Ovary (tissue), 9 donors: ENCODE results near the gene SLC15A5. TPM values are rescaled to one million over a fixed set of nuclear protein-coding genes. Genes with fewer than 3 reads are reported as not detected.

ENCODE experiments used
- DNase-seq, 5 donors: peaks; one replicate each; pipeline ENCODE4 v3.0.0-alpha.2; 2019 to 2020
- H3K27ac ChIP-seq, 2 donors: fragments of 200-600 bp; one replicate each; pipeline versions ENCODE4 v1.5.1 to v1.8.0; 2019 to 2022
- H3K27me3 ChIP-seq: fragments of 200-600 bp; one replicate; pipeline ENCODE4 v1.8.0; 2022
- H3K36me3 ChIP-seq: fragments of 200-600 bp; sonication (generic); one replicate; pipeline ENCODE4 v1.5.1; 2019
- H3K4me1 ChIP-seq: one replicate; pipeline ENCODE4 v1.8.1; 2013; ENCODE audit warnings: mild to moderate bottlenecking, moderate library complexity; ENCODE audit not compliant: insufficient read depth
- H3K4me3 ChIP-seq: fragments of 200-600 bp; sonication (generic); one replicate; pipeline ENCODE4 v1.5.1; 2017
- H3K9me3 ChIP-seq, 2 donors: fragments of 200-600 bp in 1 of 2; sonication (generic) in 1 of 2; one replicate each; pipeline versions ENCODE4 v1.5.1 to v1.8.1; 2013 to 2019; ENCODE audit warnings: mild to moderate bottlenecking in 1 of 2, moderate library complexity in 1 of 2
- CTCF ChIP-seq, 3 donors: fragments of 450-650 bp in 2 of 3; fragments of 200-600 bp in 1 of 3; IDR thresholded peaks; one replicate each; pipeline versions ENCODE4 v1.5.1 to v1.8.0; 2016 to 2022; ENCODE audit warnings: antibody characterized with exemption in 3 of 3, mild to moderate bottlenecking in 1 of 3
- EP300 ChIP-seq: sonication (generic); formaldehyde crosslinking; IDR thresholded peaks from one replicate; pipeline ENCODE4 v1.6.1; 2017; ENCODE audit warnings: antibody characterized with exemption
- POLR2A ChIP-seq: fragments of 450-650 bp; IDR thresholded peaks from one replicate; pipeline ENCODE4 v1.6.1; 2017; ENCODE audit warnings: antibody characterized with exemption, mild to moderate bottlenecking, moderate library complexity
- WGBS, 3 donors: extraction: QIAGEN DNeasy Blood & Tissue Kit in 1 of 3; methylation state at CpG; one replicate each; pipeline versions ENCODE4 v1.1.5 to v1.1.7; 2013 to 2017; 5-methylcytosine and 5-hydroxymethylcytosine counted together
- intact Hi-C, 4 donors: fragments of 100-400 bp; cut with DNase I; formaldehyde crosslinking; loops; one replicate each; pipeline versions ENCODE4 v1.11.0 to v1.15.1; 2022 to 2023
- polyA plus RNA-seq, 2 donors: library from polyadenylated mRNA; stranded (reverse); fragments of 200-250 nt in 1 of 2; fragments of 350-450 nt in 1 of 2; fragmentation: Illumina TruSeq in 1 of 2; extraction: RNeasy Lipid Tissue Mini Kit (QIAGEN cat#74804) in 1 of 2; gene quantifications; one replicate each; pipeline ENCODE4 v1.2.3, GENCODE V29; 2013 to 2014
- total RNA-seq, 7 donors: library from RNA; depleted of rRNA in 2 of 7; stranded (reverse); fragments of >200 nt in 2 of 7; fragmentation: NEBNext Ultra II Directional in 3 of 7; extraction: Animal tissue kit (Norgen Biotek cat#: 25700) in 3 of 7; gene quantifications; one replicate each; pipeline versions ENCODE4 v1.1.0 to v1.2.4, GENCODE V29; 2016 to 2023
- donor health status: DM: no; HTN: no; CAD: no; lungs with moderate emphysema.
- donor health status: DM: no; HTN: no; CAD: no.
- donor health status: Bipolar disorder and iron deficiency.
- donor health status: DM: yes; HTN: yes; CAD: no.
- donor health status: DM: no; HTN: no; CAD: no.
- donor health status: DM: yes; HTN: yes; CAD: no.

SLC15A5 gene
- total and polyA plus RNA-seq, 9 donors: not detected

GRCh38 chr12:16163146-16163545 lies 114.3 kb downstream of the SLC15A5 start:
- H3K4me3 ChIP-seq: no peak overlapping the region
- intact Hi-C loops: no loop called here
- 51 to 75% (median 53%) methylated on average over 4 of the region's 4 CpGs for WGBS, 3 donors
- no peaks in the 10 kb centered on the region for H3K9me3 ChIP-seq
- TF ChIP-seq CTCF (IDR thresholded peaks at IDR 0.05) (no peak), EP300 (no peak), POLR2A (no peak)
- no peaks in the 10 kb centered on the region for H3K4me1 ChIP-seq
- no peak for DNase-seq
- H3K27me3 ChIP-seq: no peaks in the 10 kb centered on the region
- no peak overlapping the region for H3K27ac ChIP-seq
- no peaks in the 10 kb centered on the region for H3K36me3 ChIP-seq

GRCh38 chr12:16159571-16159970 lies 117.9 kb downstream of the SLC15A5 start:
- no peak overlapping the region for H3K27ac ChIP-seq
- no peaks in the 10 kb centered on the region for H3K9me3 ChIP-seq
- H3K36me3 ChIP-seq: no peaks in the 10 kb centered on the region
- H3K4me1 ChIP-seq: no peaks in the 10 kb centered on the region
- no peaks in the 10 kb centered on the region for H3K27me3 ChIP-seq
- WGBS, 3 donors: 13 to 29% (median 15%) methylated on average over 1 of the region's 1 CpG
- TF ChIP-seq CTCF (IDR thresholded peaks at IDR 0.05): no peak
- TF ChIP-seq EP300: no peak
- H3K4me3 ChIP-seq: no peak overlapping the region
- intact Hi-C loops: no loop called here
- DNase-seq: no peak

- intact Hi-C loops: no loop called here
- no peak for DNase-seq
- 77 to 88% (median 86%) methylated on average over 1 of the region's 1 CpG for WGBS, 3 donors
Measured at GRCh38 chr12:16158050-16158449, 119.4 kb downstream of the SLC15A5 start.

GRCh38 chr12:16155938-16156337 lies 121.5 kb downstream of the SLC15A5 start:
- Histone ChIP-seq H3K36me3 (no peaks in the 10 kb centered on the region), H3K27me3 (no peaks in the 10 kb centered on the region), H3K4me1 (no peaks in the 10 kb centered on the region), H3K4me3 (no peak overlapping the region), H3K9me3 (no peaks in the 10 kb centered on the region), H3K27ac (no peak overlapping the region)
- WGBS, 3 donors: 93 to 94% (median 93%) methylated on average over 1 of the region's 1 CpG
- no peak for TF ChIP-seq EP300
- no peak for TF ChIP-seq CTCF (IDR thresholded peaks at IDR 0.05)
- TF ChIP-seq POLR2A: no peak
- no peak for DNase-seq
- intact Hi-C loops: no loop called here

More at GRCh38 chr12:16158050-16158449, 119.4 kb downstream of the SLC15A5 start:
- TF ChIP-seq EP300 (no peak), CTCF (IDR thresholded peaks at IDR 0.05) (no peak), POLR2A (no peak)
- Histone ChIP-seq H3K27ac (no peak overlapping the region), H3K36me3 (no peaks in the 10 kb centered on the region), H3K27me3 (no peaks in the 10 kb centered on the region), H3K4me3 (no peak overlapping the region), H3K4me1 (no peaks in the 10 kb centered on the region), H3K9me3 (no peaks in the 10 kb centered on the region)

- H3K4me3 ChIP-seq: no peak overlapping the region
- no peaks in the 10 kb centered on the region for H3K27me3 ChIP-seq
- no peak for DNase-seq
- H3K36me3 ChIP-seq: no peaks in the 10 kb centered on the region
- H3K4me1 ChIP-seq: no peaks in the 10 kb centered on the region
- H3K27ac ChIP-seq: no peak overlapping the region
- H3K9me3 ChIP-seq: no peaks in the 10 kb centered on the region
- intact Hi-C loops: no loop called here
- TF ChIP-seq EP300: no peak
- no peak for TF ChIP-seq POLR2A
- no peak for TF ChIP-seq CTCF (IDR thresholded peaks at IDR 0.05)
Measured at GRCh38 chr12:16154990-16155389, 122.5 kb downstream of the SLC15A5 start.
